Measurements from ENCODE around the gene KCNQ5.

Gene KCNQ5

DNA sequence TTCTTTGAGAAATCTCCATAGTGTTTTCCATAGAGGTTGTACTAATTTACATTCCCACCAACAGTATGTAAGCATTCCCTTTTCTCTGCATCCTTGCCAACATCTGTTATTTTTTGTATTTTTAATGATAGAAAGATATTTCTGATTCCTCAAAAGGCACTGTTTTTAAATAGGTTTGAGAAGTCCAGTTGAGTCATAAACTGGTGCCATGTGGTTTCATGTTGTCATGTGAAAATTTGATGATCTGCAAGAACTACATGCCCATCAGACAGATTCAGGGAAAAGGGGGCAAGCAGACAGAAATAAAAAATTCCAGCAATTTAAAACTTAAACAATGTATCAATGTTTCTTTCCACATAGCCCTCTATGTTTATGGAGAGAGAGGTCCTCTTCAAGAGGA, 227.5 kb downstream of the KCNQ5 start:
- TF ChIP-seq, protein P1, sequence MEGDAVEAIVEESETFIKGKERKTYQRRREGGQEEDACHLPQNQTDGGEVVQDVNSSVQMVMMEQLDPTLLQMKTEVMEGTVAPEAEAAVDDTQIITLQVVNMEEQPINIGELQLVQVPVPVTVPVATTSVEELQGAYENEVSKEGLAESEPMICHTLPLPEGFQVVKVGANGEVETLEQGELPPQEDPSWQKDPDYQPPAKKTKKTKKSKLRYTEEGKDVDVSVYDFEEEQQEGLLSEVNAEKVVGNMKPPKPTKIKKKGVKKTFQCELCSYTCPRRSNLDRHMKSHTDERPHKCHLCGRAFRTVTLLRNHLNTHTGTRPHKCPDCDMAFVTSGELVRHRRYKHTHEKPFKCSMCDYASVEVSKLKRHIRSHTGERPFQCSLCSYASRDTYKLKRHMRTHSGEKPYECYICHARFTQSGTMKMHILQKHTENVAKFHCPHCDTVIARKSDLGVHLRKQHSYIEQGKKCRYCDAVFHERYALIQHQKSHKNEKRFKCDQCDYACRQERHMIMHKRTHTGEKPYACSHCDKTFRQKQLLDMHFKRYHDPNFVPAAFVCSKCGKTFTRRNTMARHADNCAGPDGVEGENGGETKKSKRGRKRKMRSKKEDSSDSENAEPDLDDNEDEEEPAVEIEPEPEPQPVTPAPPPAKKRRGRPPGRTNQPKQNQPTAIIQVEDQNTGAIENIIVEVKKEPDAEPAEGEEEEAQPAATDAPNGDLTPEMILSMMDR (IDR thresholded peaks at IDR 0.05; ENCODE audit: low read depth, low read length): no peak
- DNase-seq (ENCODE audit: extremely low read depth, low read depth): no peak

DNA sequence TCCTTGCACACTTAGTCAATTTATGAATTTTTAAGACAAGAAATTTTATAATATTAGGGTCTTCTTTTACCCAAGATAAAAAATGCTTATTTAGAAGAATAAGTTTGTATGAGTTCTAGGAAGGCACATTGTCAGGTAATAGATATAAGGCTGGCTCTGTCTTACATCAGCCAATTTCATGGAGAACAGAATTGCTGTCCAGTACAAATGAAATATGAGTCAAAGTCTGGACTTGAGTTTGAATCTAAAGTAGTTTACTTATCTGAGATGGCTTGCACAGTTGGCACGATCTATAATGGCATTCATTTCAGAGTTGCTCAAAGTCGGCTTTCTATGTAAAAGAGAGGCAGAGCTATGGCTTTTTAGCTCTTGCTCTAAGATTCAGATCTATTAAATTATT, 228.2 kb downstream of the KCNQ5 start:
- TF ChIP-seq, protein P1 (IDR thresholded peaks at IDR 0.05; ENCODE audit: low read depth, low read length): no peak
- no peak for DNase-seq (ENCODE audit: extremely low read depth, low read depth)

DNA sequence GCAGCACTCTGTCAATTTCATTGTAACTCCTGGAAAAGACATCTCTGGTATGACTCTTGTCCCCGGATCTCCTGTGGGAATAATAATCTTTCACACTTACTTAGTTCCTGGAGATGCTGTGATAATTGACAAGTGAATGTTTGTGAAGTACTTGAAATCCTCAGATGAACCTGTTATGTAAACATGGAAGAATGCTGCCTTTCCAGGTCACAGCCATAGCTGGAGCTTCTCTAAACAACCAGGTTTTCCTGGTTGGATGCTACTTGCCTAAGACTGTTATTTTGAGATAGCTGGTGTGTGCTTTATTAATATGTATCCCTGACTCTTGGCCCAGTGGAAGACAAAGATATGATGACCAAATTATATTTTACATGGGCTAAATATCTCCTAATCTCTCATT, 228.6 kb downstream of the KCNQ5 start:
- no peak for DNase-seq (ENCODE audit: extremely low read depth, low read depth)

DNA sequence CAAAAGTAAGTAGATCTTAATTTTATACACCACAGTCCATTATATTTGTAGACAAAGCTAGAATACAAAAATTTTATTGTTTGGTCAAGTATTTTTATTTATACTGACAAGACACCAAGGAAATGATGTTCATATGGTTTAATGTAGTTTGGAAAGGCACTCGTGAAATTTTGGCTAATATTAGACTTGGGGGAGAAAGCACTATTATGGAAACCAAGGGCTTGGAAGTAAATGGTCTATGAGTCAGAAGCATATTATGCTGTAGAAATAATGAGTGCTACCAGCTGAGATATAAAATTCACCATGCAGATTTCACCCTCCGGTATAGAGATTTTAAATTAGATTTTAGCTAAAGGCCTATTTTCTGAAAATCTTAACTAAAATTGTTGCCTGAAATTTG, 233.6 kb downstream of the KCNQ5 start:
- no peak for DNase-seq (ENCODE audit: extremely low read depth, low read depth)
- TF ChIP-seq, protein P1 (IDR thresholded peaks at IDR 0.05; ENCODE audit: low read depth, low read length): no peak

More for the DNA sequence above, 228.6 kb downstream of the KCNQ5 start:
- TF ChIP-seq, protein P1 (IDR thresholded peaks at IDR 0.05; ENCODE audit: low read depth, low read length): no peak

DNA sequence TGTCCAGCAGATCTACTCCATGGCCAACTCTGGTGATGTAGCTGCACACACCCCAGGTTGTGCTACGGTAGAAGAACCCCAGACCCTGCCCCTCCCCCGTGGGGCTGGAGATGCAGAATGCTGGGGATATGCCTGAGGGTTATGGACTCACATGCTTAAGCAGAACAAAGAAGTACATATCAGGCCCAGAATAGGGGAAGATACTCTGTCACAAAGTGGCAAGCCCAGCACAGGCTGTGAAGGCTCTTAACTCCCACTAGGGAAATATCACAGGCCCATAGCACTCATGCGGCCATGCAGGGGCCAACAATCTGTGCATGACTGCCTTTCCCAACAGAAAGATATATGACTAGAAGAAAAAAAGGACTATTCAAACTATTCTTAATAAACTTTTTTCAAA, 234.9 kb downstream of the KCNQ5 start:
- TF ChIP-seq, protein P1 (IDR thresholded peaks at IDR 0.05; ENCODE audit: low read depth, low read length): no peak
- no peak for DNase-seq (ENCODE audit: extremely low read depth, low read depth)

DNA sequence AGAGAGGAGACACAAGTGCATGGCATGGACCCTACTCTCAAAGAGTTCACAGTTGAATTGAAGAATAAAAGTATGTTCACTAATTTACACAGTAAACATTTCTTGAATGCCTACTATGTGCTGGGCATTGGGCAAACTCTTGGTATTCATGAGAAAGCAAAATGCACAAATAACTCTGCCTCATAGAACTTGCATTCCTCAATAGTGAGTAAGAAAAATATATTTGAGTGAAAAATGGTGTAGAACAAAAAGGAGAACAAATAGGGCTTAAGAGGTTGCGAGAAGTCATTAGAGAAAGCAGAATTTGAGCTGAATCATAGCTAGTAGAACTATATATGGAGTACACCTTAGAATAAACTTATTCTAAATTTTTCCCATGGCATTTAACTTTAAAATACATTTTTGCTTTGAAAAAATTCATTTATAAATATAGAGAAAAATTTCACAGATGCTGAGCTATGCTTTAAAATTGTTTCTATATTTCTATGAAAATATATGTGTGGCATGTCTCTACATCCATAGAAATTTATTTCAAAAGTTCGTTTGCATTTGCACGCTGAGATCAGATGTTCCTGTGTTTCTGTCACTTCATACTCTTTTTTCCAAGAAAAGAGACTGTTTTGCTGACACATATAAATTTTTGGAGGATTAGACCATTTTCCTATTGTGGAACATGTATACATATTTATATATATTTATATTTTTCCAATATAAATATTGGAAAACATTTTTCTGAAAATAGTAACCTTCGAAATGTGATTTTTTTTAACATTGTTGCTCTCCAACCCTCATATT, 236.1 kb downstream of the KCNQ5 start:
- no peak for DNase-seq (ENCODE audit: extremely low read depth, low read depth)
- TF ChIP-seq, protein P1 (IDR thresholded peaks at IDR 0.05; ENCODE audit: low read depth, low read length): no peak

DNA sequence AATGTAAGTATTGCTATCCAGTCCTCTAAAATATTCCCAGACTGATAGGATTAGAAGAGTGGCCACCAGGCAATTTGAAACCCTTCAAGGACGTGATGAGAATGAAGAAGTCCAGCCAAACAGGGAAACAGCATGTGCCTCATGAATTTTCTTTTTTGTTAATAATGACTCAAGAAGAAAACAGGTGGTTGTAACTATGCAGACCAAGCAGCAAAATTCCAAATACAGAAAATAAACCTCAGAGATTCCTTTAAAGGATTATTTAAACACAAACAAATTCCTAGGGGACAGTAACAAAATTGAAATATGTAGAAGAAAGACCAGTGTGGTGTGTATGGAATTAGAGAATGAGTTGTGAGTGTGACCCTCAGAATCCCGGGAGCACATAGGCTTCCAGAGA, 239.2 kb downstream of the KCNQ5 start:
- DNase-seq (ENCODE audit: extremely low read depth, low read depth): no peak
- TF ChIP-seq, protein P1 (IDR thresholded peaks at IDR 0.05; ENCODE audit: low read depth, low read length): no peak

Data from AG09319 (cell line).